Cardiac fibroblast (primary cell): ENCODE measurements around the gene WDR20.
A peak's percentile ranks its signal among the peaks of the same experiment; 100 is the strongest.
"Not testable (repeated sequence)": the region's sequence is repeated elsewhere in the genome, so short reads cannot be mapped to it uniquely, and the experiment has no call there.

Source experiments
- DNase-seq, 2 donors: peaks; one replicate each; pipeline versions ENCODE4 v3.0.0 to v3.0.0-alpha.2; 2010; ENCODE audit warnings: low read depth in 2 of 2
- H3K4me3 ChIP-seq, 2 donors: replicated peaks in 1 of 2; 1 replicate in 1 of 2; 2 replicates in 1 of 2; pipeline ENCODE4 v1.5.1; 2011; ENCODE audit warnings: low read depth in 2 of 2, low read length in 2 of 2, mild to moderate bottlenecking in 2 of 2, moderate library complexity in 1 of 2
- TF ChIP-seq, protein P1 (sequence below): IDR thresholded peaks from one replicate; pipeline ENCODE4 v1.5.1; 2011; ENCODE audit warnings: low read depth, mild to moderate bottlenecking, low read length, inconsistent platforms

WDR20 gene

DNA sequence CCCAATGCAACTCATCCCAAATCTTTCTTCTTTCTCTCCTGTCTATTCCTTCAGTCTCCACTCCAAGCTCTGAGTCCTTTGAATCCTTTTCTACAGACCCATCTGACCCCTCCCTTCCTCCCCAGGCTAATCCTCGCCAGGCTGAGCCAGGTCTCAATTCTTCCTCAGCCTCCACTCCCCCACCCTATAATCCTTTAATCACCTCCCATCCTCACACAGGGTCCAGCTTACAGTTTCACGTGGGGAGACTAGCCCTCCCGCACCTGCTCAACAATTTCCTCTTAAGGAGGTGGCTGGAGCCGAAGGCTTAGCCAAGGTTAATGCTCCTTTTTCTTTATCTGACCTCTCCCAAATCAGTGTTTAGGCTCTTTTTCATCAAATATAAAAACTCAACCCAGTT, 101.5 kb downstream of the WDR20 start:
- H3K4me3 ChIP-seq, result no peak overlapping the region
- TF ChIP-seq, protein P1, sequence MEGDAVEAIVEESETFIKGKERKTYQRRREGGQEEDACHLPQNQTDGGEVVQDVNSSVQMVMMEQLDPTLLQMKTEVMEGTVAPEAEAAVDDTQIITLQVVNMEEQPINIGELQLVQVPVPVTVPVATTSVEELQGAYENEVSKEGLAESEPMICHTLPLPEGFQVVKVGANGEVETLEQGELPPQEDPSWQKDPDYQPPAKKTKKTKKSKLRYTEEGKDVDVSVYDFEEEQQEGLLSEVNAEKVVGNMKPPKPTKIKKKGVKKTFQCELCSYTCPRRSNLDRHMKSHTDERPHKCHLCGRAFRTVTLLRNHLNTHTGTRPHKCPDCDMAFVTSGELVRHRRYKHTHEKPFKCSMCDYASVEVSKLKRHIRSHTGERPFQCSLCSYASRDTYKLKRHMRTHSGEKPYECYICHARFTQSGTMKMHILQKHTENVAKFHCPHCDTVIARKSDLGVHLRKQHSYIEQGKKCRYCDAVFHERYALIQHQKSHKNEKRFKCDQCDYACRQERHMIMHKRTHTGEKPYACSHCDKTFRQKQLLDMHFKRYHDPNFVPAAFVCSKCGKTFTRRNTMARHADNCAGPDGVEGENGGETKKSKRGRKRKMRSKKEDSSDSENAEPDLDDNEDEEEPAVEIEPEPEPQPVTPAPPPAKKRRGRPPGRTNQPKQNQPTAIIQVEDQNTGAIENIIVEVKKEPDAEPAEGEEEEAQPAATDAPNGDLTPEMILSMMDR, result no peak
- no peak for DNase-seq

- not testable (repeated sequence) for DNase-seq, H3K4me3 ChIP-seq
These were observed 104.1 kb downstream of the WDR20 start for GRCh38 chr14:102243795-102244194.

- no peak overlapping the region for H3K4me3 ChIP-seq
- DNase-seq, result no peak
- TF ChIP-seq, protein P1, result no peak
These were observed 106.4 kb downstream of the WDR20 start for GRCh38 chr14:102246071-102246470.

DNA sequence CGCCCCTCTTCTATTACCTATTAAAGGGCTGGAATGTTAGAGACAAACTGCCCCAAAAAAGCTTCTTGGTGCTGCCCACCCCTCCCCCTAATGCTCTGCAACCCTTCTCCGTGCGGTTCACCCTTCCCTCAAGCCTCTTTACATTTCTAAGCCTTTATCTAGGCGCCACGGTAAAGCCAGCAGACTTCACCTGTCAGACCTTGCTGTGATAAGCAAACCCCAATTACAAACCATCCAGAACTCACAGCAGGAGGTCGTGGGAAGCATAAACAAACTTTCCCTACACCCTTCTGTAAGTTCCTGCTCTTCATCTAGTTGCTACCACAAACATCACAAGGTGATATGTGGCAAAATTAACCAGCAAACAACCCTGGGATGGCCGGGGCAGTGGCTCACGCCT, 108.4 kb downstream of the WDR20 start:
- H3K4me3 ChIP-seq, result no peak overlapping the region
- DNase-seq, result no peak
- TF ChIP-seq, protein P1, result no peak

GRCh38 chr14:102249041-102249440, 109.3 kb downstream of the WDR20 start:
- no peak overlapping the region for H3K4me3 ChIP-seq
- DNase-seq, result peak; percentile 66 to 86
- TF ChIP-seq, protein P1, result no peak

DNA sequence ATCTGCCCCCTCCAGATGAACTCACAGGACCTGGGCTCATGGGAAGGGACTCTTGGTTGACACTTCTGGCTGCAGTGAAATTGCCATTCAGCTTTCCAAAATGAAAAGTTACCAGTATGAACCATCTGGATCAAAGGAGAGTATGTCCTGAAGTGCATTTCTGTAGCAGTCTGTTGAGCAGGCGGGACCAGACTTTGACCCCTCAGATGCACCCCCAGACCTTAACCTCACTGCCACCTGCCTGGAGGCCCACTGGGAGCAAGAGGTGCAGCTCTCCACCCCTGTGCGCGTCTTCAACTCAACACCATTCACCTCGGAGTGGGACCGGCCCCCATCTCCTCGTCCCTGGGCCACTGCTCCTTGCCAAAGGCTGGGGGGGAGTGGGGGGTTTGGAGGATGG, 110.3 kb downstream of the WDR20 start:
- TF ChIP-seq, protein P1, result no peak
- H3K4me3 ChIP-seq, result no peak overlapping the region
- DNase-seq, result no peak

DNA sequence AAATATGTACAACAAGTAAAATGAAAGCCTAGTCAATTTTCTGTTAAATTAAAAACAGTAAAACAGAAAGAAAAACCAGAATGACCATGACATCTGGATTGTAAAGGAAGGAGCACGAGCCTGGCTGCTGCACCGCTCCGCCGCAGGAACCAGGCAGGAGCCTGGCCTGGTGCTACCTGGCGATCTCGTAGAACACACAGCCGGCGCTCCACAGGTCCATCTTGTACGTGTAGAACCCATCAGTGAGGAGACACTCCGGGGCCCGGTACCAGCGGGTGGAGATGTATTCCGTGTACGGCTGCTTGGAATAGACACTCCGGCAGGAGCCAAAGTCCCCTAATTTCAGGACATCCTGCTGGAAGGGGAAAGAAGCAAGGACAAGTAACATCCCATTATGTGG, 110.9 kb downstream of the WDR20 start:
- H3K4me3 ChIP-seq, result no peak overlapping the region
- TF ChIP-seq, protein P1, result no peak
- DNase-seq, result no peak
